PC-3 (cell line): ENCODE results near the gene P2RY11. TPM values are rescaled to one million over a fixed set of nuclear protein-coding genes. Genes with fewer than 3 reads are reported as not detected.

Experiments used
- ATAC-seq: fragments of 200-7000 bp; cut with Tn5 transposase; 2 replicates; pipeline ENCODE4 v1.9.1; 2020; ENCODE audit warnings: mild to moderate bottlenecking, moderate library complexity
- Bru-seq: library from RNA; stranded (reverse); fragments of 400-500 nt; gene quantifications from one replicate; lab custom pipeline; 2021; lab: Mats Ljungman, UMichigan
- BruChase-seq, 2 experiments: library from RNA; stranded (reverse); fragments of 400-500 nt; gene quantifications; one replicate each; lab custom pipeline; 2021; lab: Mats Ljungman, UMichigan
- BruUV-seq: library from RNA; stranded (reverse); fragments of 400-500 nt; replicated peaks from 2 replicates; lab custom pipeline; 2021; lab: Mats Ljungman, UMichigan
- CTCF ChIA-PET: fragments of 300-600 bp; sonication (Branson Sonifier 250); formaldehyde crosslinking; loops from one replicate; lab custom pipeline; 2022; ENCODE audit warnings: antibody characterized with exemption; lab: Charles Lee
- POLR2A ChIA-PET: fragments of 300-600 bp; sonication (Branson Sonifier 250); formaldehyde crosslinking; loops from one replicate; lab custom pipeline; 2022; ENCODE audit warnings: antibody characterized with exemption; ENCODE audit not compliant: unreplicated experiment; lab: Charles Lee
- DNase-seq: peaks from one replicate; pipeline ENCODE4 v3.0.0-alpha.2; 2015
- H2AFZ ChIP-seq: fragments of 300-600 bp; sonication (generic); 2 replicates; pipeline ENCODE4 v1.6.0; 2016; ENCODE audit warnings: antibody characterized with exemption, low read length
- H3F3A ChIP-seq: fragments of 300-600 bp; sonication (generic); one replicate; pipeline ENCODE4 v1.6.0; 2017; ENCODE audit warnings: antibody characterized with exemption, low read length, control low read depth, mild to moderate bottlenecking; ENCODE audit not compliant: unreplicated experiment
- H3K27ac ChIP-seq: fragments of 300-600 bp; sonication (generic); 2 replicates; pipeline ENCODE4 v1.5.1; 2016; ENCODE audit warnings: mild to moderate bottlenecking, low read length
- H3K27me3 ChIP-seq: fragments of 300-600 bp; sonication (generic); 2 replicates; pipeline ENCODE4 v1.6.1; 2016; ENCODE audit warnings: low read length, mixed read lengths
- H3K36me3 ChIP-seq: fragments of 300-600 bp; sonication (generic); 2 replicates; pipeline ENCODE4 v1.6.1; 2016; ENCODE audit warnings: low read depth, mixed run types, low read length, mixed read lengths
- H3K4me1 ChIP-seq: fragments of 300-600 bp; sonication (generic); 2 replicates; pipeline ENCODE4 v1.5.1; 2016; ENCODE audit warnings: low read length; ENCODE audit not compliant: insufficient read depth
- H3K4me2 ChIP-seq: fragments of 300-600 bp; sonication (generic); 2 replicates; pipeline ENCODE4 v1.6.0; 2016; ENCODE audit warnings: low read length
- H3K4me3 ChIP-seq: fragments of 300-600 bp; sonication (generic); 2 replicates; pipeline ENCODE4 v1.5.1; 2016; ENCODE audit warnings: mild to moderate bottlenecking, low read length, mixed read lengths
- H3K79me2 ChIP-seq: fragments of 300-600 bp; sonication (generic); 2 replicates; pipeline ENCODE4 v1.6.1; 2017; ENCODE audit warnings: low read length, mixed read lengths
- H3K9ac ChIP-seq: fragments of 300-600 bp; sonication (generic); 2 replicates; pipeline ENCODE4 v1.6.0; 2016; ENCODE audit warnings: mild to moderate bottlenecking, low read length
- H3K9me2 ChIP-seq: fragments of 300-600 bp; sonication (generic); replicated peaks from 2 replicates; pipeline ENCODE4 v1.6.1; 2016; ENCODE audit warnings: mixed run types, low read length, mixed read lengths
- H3K9me3 ChIP-seq: fragments of 300-600 bp; sonication (generic); 2 replicates; pipeline ENCODE4 v1.6.1; 2016; ENCODE audit warnings: low read length, mixed read lengths
- H4K20me1 ChIP-seq: fragments of 300-600 bp; sonication (generic); 2 replicates; pipeline ENCODE4 v1.6.1; 2016; ENCODE audit warnings: low read length, mixed read lengths
- EZH2 ChIP-seq: fragments of 300-600 bp; sonication (generic); IDR thresholded peaks from one replicate; pipeline ENCODE4 v1.6.1; 2017; ENCODE audit warnings: antibody characterized with exemption, mild to moderate bottlenecking, low read length; ENCODE audit not compliant: unreplicated experiment
- EZH2phosphoT487 ChIP-seq: fragments of 300-600 bp; sonication (generic); IDR thresholded peaks from 2 replicates; pipeline ENCODE4 v1.6.1; 2018; ENCODE audit warnings: mild to moderate bottlenecking, antibody characterized with exemption, low read length, borderline replicate concordance
- intact Hi-C: fragments of 100-400 bp; cut with micrococcal nuclease; formaldehyde crosslinking; loops from 2 replicates; pipeline ENCODE4 v1.9.0; 2023
- long read RNA-seq: library from polyadenylated mRNA; unstranded; transcript quantifications from one replicate; pipeline ENCODE4 v2.0.0, GENCODE V29; 2021; ENCODE audit not compliant: unreplicated experiment
- total RNA-seq: library from RNA; depleted of rRNA; stranded (reverse); fragments of >200 nt; gene quantifications from 2 replicates; pipeline ENCODE4 v1.2.3, GENCODE V29; 2014; rRNA removed
- TF ChIP-seq, protein P1 (sequence below): fragments of 300-600 bp; sonication (generic); conservative IDR thresholded peaks from 2 replicates; pipeline ENCODE4 v1.5.1; 2017; ENCODE audit warnings: antibody characterized with exemption, low read depth, mild to moderate bottlenecking, low read length

Gene P2RY11
- total RNA-seq (11.1 and 17.3 TPM in 2 replicates), Bru-seq, nascent RNA (percentile 76 among the genes with signal in this experiment), BruChase-seq, experiment 1, labeled RNA remaining after a 6-hour chase (percentile 96 among the genes with signal in this experiment), BruChase-seq, experiment 2, labeled RNA remaining after a 2-hour chase (percentile 90 among the genes with signal in this experiment)
- long read RNA-seq, partial matches to known transcripts: 0 of 46 reads
- long read RNA-seq, other reads (novel, unspliced or antisense): 46 of 46 reads

- H3K4me2 ChIP-seq: no peak within 1 kb of the TSS
- intact Hi-C loops: no loop called here
- no peak for ATAC-seq
- H3K79me2 ChIP-seq: peaks cover 34% of the 10 kb centered on the region
- H3F3A ChIP-seq: peaks cover 20% of the 10 kb centered on the region
- peaks cover 12% of the 10 kb centered on the region for H3K4me1 ChIP-seq
- TF ChIP-seq EZH2phosphoT487: no peak
- no peak for TF ChIP-seq EZH2
- TF ChIP-seq, protein P1, sequence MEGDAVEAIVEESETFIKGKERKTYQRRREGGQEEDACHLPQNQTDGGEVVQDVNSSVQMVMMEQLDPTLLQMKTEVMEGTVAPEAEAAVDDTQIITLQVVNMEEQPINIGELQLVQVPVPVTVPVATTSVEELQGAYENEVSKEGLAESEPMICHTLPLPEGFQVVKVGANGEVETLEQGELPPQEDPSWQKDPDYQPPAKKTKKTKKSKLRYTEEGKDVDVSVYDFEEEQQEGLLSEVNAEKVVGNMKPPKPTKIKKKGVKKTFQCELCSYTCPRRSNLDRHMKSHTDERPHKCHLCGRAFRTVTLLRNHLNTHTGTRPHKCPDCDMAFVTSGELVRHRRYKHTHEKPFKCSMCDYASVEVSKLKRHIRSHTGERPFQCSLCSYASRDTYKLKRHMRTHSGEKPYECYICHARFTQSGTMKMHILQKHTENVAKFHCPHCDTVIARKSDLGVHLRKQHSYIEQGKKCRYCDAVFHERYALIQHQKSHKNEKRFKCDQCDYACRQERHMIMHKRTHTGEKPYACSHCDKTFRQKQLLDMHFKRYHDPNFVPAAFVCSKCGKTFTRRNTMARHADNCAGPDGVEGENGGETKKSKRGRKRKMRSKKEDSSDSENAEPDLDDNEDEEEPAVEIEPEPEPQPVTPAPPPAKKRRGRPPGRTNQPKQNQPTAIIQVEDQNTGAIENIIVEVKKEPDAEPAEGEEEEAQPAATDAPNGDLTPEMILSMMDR: no peak
- H4K20me1 ChIP-seq: 0 out of 2 replicates have a peak, but pooled peaks cover 14% of the 10 kb centered on the region
- no peak within 1 kb of the TSS for H2AFZ ChIP-seq
- no peak within 1 kb of the TSS for H3K9ac ChIP-seq
- H3K9me3 ChIP-seq: no peaks in the 10 kb centered on the region
- POLR2A ChIA-PET: no interaction called here
- no peak for DNase-seq
- no peak within 1 kb of the TSS for H3K4me3 ChIP-seq
- CTCF ChIA-PET: no interaction called here
- no peaks in the 10 kb centered on the region for H3K9me2 ChIP-seq
- no peak within 1 kb of the TSS for H3K27ac ChIP-seq
- no TSS peak for BruUV-seq
- H3K36me3 ChIP-seq: peaks cover 51% of the 10 kb centered on the region
- H3K27me3 ChIP-seq: no peaks in the 10 kb centered on the region
Measured at GRCh38 chr19:10111405-10111811, at the start of gene P2RY11. TSS of gene P2RY11 (plus strand) at chr19:10111693. CDS start at chr19:10111722, 29 bp downstream.

- H3K4me2 ChIP-seq: no peak overlapping the region
- H3K9ac ChIP-seq: no peak overlapping the region
- intact Hi-C loops: no loop called here
- no peaks in the 10 kb centered on the region for H3K9me2 ChIP-seq
- H3K27me3 ChIP-seq: peaks cover 16% of the 10 kb centered on the region; the same call in 1 of the 2 replicates
- no TSS peak for BruUV-seq
- DNase-seq (no peak), ATAC-seq (no peak)
- no peaks in the 10 kb centered on the region for H3K4me1 ChIP-seq
- TF ChIP-seq EZH2 (no peak), EZH2phosphoT487 (no peak)
- TF ChIP-seq, protein P1: no peak
- no peaks in the 10 kb centered on the region for H3K36me3 ChIP-seq
- no peaks in the 10 kb centered on the region for H4K20me1 ChIP-seq
- H3K9me3 ChIP-seq: no peaks in the 10 kb centered on the region
- no peaks in the 10 kb centered on the region for H3K79me2 ChIP-seq
- no peak overlapping the region for H3K27ac ChIP-seq
- ChIA-PET POLR2A (no interaction called here), CTCF (no interaction called here)
- H3F3A ChIP-seq: no peaks in the 10 kb centered on the region
- no peak overlapping the region for H3K4me3 ChIP-seq
- H2AFZ ChIP-seq: no peak overlapping the region
Measured at GRCh38 chr19:10061717-10062310, 49.7 kb upstream of the P2RY11 start.

DNA sequence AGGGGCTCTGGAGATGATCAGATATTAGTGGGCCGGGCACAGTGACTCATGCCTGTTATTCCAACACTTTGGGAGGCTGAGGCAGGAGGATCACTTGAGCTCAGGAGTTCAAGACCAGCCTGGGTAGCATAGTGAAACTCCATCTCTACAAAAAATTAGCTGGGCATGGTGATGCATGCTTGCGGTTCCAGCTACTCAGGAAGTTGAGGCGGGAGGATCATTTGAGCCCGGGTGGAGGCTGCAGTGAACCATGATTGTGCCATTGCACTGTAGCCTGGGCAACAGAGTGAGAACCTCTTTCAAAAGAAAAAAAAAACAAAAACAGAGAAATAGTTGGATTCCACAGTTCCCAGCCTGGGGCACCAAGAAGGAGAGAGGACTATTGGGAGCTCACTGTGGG lies 43.3 kb upstream of the P2RY11 start:
- TF ChIP-seq EZH2phosphoT487 (no peak), EZH2 (no peak)
- TF ChIP-seq, protein P1: no peak
- no peaks in the 10 kb centered on the region for H3K36me3 ChIP-seq
- ATAC-seq: no peak
- H3K27ac ChIP-seq: no peak overlapping the region
- H3K9me3 ChIP-seq: no peaks in the 10 kb centered on the region
- H3K4me2 ChIP-seq: no peak overlapping the region
- no peak overlapping the region for H2AFZ ChIP-seq
- BruUV-seq: no TSS peak
- H3K79me2 ChIP-seq: no peaks in the 10 kb centered on the region
- H3K9ac ChIP-seq: no peak overlapping the region
- DNase-seq: no peak
- intact Hi-C loops: no loop called here
- no peaks in the 10 kb centered on the region for H3K4me1 ChIP-seq
- ChIA-PET POLR2A (no interaction called here), CTCF (no interaction called here)
- H3F3A ChIP-seq: no peaks in the 10 kb centered on the region
- H3K4me3 ChIP-seq: no peak overlapping the region
- H3K27me3 ChIP-seq: peaks cover 10% of the 10 kb centered on the region; the same call in 1 of the 2 replicates
- H4K20me1 ChIP-seq: no peaks in the 10 kb centered on the region
- no peaks in the 10 kb centered on the region for H3K9me2 ChIP-seq
